ENCODE measurements around the gene NEK7.

The NEK7 gene

GRCh38 chr1:198361237-198361767, 204.5 kb downstream of the NEK7 start:
- POLR2A ChIA-PET = no interaction called here
- DNase-seq (ENCODE audit: extremely low spot score) = no peak
- no peak for TF ChIP-seq CTCF (IDR thresholded peaks at IDR 0.05; ENCODE audit: control extremely low read depth, extremely low read depth, low read depth, missing control alignments)
- CTCF ChIA-PET = interaction anchor here (0.8 to 1.6 kb wide), 4 partner anchors 13 to 270 kb away, joined by 3 to 4 read pairs (median 3); no protein-coding TSS in a partner anchor

- no peak for TF ChIP-seq CTCF (IDR thresholded peaks at IDR 0.05; ENCODE audit: control extremely low read depth, extremely low read depth, low read depth, missing control alignments)
- POLR2A ChIA-PET = interaction anchor here (0.7 kb wide), 1 partner anchor 176 kb away, joined by 4 read pairs; no protein-coding TSS in a partner anchor
- CTCF ChIA-PET = interaction anchor here (1.3 to 2.0 kb wide), 5 partner anchors 8 to 29 kb away, joined by 3 to 4 read pairs (median 3); no protein-coding TSS in a partner anchor
- DNase-seq (ENCODE audit: extremely low spot score) = no peak
Observed at GRCh38 chr1:198363625-198364151, 206.9 kb downstream of the NEK7 start.

- TF ChIP-seq CTCF (IDR thresholded peaks at IDR 0.05; ENCODE audit: control extremely low read depth, extremely low read depth, low read depth, missing control alignments) = no peak
- ChIA-PET POLR2A (no interaction called here), CTCF (interaction anchor here (1.3 to 1.4 kb wide), 2 partner anchors 10 to 30 kb away, joined by 3 read pairs; no protein-coding TSS in a partner anchor)
- DNase-seq (ENCODE audit: extremely low spot score) = no peak
Observed at GRCh38 chr1:198364471-198364870, 207.7 kb downstream of the NEK7 start.

- TF ChIP-seq CTCF (IDR thresholded peaks at IDR 0.05; ENCODE audit: control extremely low read depth, extremely low read depth, low read depth, missing control alignments) = no peak
- no peak for DNase-seq (ENCODE audit: extremely low spot score)
- CTCF ChIA-PET = interaction anchor here (1.2 to 2.3 kb wide), 4 partner anchors 9 to 24 kb away, joined by 3 to 6 read pairs (median 4); no protein-coding TSS in a partner anchor
- POLR2A ChIA-PET = no interaction called here
Observed at GRCh38 chr1:198367296-198367695, 210.5 kb downstream of the NEK7 start.

- DNase-seq (ENCODE audit: extremely low spot score) = no peak
- ChIA-PET POLR2A (no interaction called here), CTCF (interaction anchor here (0.8 to 1.4 kb wide), 3 partner anchors 8 to 33 kb away, joined by 3 to 4 read pairs (median 4); no protein-coding TSS in a partner anchor)
- no peak for TF ChIP-seq CTCF (IDR thresholded peaks at IDR 0.05; ENCODE audit: control extremely low read depth, extremely low read depth, low read depth, missing control alignments)
Observed at GRCh38 chr1:198370996-198371395, 214.2 kb downstream of the NEK7 start.

All from GM10248 (cell line).